Colonic mucosa (tissue), 4 donors: Measurements from ENCODE around the gene MARVELD1. TPM values are rescaled to one million over a fixed set of nuclear protein-coding genes. Genes with fewer than 3 reads are reported as not detected.

Experiments used
- DNase-seq: peaks from one replicate; pipeline ENCODE4 v3.0.0-alpha.2; 2020
- H3K27ac ChIP-seq: fragments of 200-600 bp; one replicate; pipeline ENCODE4 v1.8.0; 2021
- H3K27me3 ChIP-seq: fragments of 200-600 bp; one replicate; pipeline ENCODE4 v1.8.0; 2021
- H3K36me3 ChIP-seq: fragments of 200-600 bp; one replicate; pipeline ENCODE4 v1.8.0; 2021
- H3K4me1 ChIP-seq: fragments of 200-600 bp; one replicate; pipeline ENCODE4 v1.8.0; 2021; ENCODE audit warnings: mild to moderate bottlenecking
- H3K4me3 ChIP-seq: fragments of 200-600 bp; one replicate; pipeline ENCODE4 v1.8.0; 2021
- H3K9ac ChIP-seq, 2 donors: one replicate each; pipeline ENCODE4 v1.7.0; 2013; ENCODE audit warnings: control low read depth in 2 of 2, low read depth in 2 of 2, low read length in 2 of 2
- H3K9me3 ChIP-seq: fragments of 200-600 bp; one replicate; pipeline ENCODE4 v1.8.0; 2021
- intact Hi-C: fragments of 100-400 bp; cut with DNase I; formaldehyde crosslinking; loops from one replicate; pipeline ENCODE4 v1.14.1; 2022
- total RNA-seq, 2 donors: library from RNA; stranded (reverse); fragmentation: NEBNext Ultra II Directional in 1 of 2; extraction: Animal tissue kit (Norgen Biotek cat#: 25700) in 1 of 2; gene quantifications; one replicate each; pipeline ENCODE4 v1.2.1, GENCODE V29; 2021
- TF ChIP-seq, protein P1 (sequence below): fragments of 200-600 bp; IDR thresholded peaks from one replicate; pipeline ENCODE4 v1.8.0; 2022; ENCODE audit warnings: antibody characterized with exemption, mild to moderate bottlenecking
- donor health status: healthy.
- donor health status: DM: no; HTN: no; CAD: no.
- donor health status: DM: no; HTN: no; CAD: no.

MARVELD1 gene
- total RNA-seq, 2 donors from 2014 or later: 25.7 to 31.7 TPM

DNA sequence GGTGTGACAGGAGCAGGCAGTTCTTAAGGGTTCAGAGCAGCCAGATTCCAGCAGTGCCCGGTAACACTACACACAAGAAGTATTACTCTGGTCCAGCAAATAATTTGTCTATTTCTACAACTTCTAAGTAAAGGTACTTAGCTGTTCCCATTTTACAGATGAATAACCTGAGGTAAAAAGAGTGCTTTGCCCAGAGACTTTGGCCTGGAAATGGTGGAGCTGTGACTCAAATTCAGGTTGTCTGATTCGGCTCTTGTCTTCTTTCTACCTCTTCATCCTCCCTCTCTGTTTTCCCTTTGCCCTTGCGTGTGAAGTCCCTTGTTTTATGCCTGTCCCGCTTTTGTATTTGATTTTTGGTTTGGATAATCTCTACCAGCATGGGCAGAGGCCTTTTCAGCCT is 41.2 kb downstream of the MARVELD1 start:
- Histone ChIP-seq H3K9me3 (no peaks in the 10 kb centered on the region), H3K9ac (no peak overlapping the region), H3K4me1 (no peaks in the 10 kb centered on the region), H3K36me3 (peaks cover 48% of the 10 kb centered on the region), H3K27me3 (no peaks in the 10 kb centered on the region), H3K4me3 (no peak overlapping the region), H3K27ac (no peak overlapping the region)
- DNase-seq: no peak
- TF ChIP-seq, protein P1, sequence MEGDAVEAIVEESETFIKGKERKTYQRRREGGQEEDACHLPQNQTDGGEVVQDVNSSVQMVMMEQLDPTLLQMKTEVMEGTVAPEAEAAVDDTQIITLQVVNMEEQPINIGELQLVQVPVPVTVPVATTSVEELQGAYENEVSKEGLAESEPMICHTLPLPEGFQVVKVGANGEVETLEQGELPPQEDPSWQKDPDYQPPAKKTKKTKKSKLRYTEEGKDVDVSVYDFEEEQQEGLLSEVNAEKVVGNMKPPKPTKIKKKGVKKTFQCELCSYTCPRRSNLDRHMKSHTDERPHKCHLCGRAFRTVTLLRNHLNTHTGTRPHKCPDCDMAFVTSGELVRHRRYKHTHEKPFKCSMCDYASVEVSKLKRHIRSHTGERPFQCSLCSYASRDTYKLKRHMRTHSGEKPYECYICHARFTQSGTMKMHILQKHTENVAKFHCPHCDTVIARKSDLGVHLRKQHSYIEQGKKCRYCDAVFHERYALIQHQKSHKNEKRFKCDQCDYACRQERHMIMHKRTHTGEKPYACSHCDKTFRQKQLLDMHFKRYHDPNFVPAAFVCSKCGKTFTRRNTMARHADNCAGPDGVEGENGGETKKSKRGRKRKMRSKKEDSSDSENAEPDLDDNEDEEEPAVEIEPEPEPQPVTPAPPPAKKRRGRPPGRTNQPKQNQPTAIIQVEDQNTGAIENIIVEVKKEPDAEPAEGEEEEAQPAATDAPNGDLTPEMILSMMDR: no peak
- intact Hi-C loops: no loop called here

DNA sequence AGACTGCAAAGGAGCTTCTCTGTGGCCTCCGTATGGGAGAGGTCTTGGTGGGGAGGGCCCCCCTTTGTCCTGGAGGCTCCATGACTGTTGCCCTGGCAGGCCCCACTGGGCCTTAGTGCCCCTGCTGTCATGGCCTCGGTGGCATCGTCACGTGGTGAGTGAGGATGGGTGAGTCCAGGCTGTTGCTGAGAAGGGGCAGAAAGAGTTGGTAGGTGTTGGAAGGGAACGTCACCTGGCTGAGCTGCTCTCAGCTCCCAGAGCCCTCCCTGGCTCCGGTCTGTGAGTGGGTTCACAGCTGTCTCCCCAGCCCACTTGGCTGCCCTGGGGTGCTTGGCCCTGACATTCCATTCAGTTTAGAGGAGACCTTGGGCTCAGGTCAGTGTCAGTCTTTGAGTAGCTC is 42.2 kb downstream of the MARVELD1 start:
- TF ChIP-seq, protein P1: no peak
- Histone ChIP-seq H3K4me3 (no peak overlapping the region), H3K27me3 (no peaks in the 10 kb centered on the region), H3K27ac (no peak overlapping the region), H3K36me3 (peaks cover 40% of the 10 kb centered on the region), H3K9me3 (no peaks in the 10 kb centered on the region), H3K4me1 (no peaks in the 10 kb centered on the region), H3K9ac (no peak overlapping the region)
- DNase-seq: no peak
- intact Hi-C loops: no loop called here

DNA sequence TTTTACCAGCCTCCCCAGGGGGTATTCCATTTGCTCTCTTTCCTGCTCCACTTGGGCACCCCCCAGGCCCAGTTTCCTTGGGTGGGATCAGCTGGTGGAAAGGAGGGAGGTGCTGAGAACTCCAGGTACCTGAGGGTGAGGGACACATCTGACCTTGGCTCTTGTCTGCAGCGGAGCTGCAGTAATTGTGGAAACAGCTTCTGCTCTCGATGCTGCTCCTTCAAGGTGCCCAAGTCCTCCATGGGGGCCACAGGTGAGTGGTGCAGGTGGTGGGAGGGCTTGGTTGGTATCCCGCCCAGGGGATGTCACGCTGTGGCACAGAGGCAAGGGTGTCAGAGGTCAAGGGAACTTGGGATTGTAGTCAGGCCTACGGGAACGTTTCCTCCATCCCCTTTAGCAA is 43.9 kb downstream of the MARVELD1 start:
- no peaks in the 10 kb centered on the region for H3K27me3 ChIP-seq
- H3K36me3 ChIP-seq: peaks cover 36% of the 10 kb centered on the region
- H3K27ac ChIP-seq: no peak overlapping the region
- intact Hi-C loops: no loop called here
- no peaks in the 10 kb centered on the region for H3K9me3 ChIP-seq
- TF ChIP-seq, protein P1: no peak
- H3K4me1 ChIP-seq: no peaks in the 10 kb centered on the region
- DNase-seq: no peak
- no peak overlapping the region for H3K9ac ChIP-seq
- H3K4me3 ChIP-seq: no peak overlapping the region

DNA sequence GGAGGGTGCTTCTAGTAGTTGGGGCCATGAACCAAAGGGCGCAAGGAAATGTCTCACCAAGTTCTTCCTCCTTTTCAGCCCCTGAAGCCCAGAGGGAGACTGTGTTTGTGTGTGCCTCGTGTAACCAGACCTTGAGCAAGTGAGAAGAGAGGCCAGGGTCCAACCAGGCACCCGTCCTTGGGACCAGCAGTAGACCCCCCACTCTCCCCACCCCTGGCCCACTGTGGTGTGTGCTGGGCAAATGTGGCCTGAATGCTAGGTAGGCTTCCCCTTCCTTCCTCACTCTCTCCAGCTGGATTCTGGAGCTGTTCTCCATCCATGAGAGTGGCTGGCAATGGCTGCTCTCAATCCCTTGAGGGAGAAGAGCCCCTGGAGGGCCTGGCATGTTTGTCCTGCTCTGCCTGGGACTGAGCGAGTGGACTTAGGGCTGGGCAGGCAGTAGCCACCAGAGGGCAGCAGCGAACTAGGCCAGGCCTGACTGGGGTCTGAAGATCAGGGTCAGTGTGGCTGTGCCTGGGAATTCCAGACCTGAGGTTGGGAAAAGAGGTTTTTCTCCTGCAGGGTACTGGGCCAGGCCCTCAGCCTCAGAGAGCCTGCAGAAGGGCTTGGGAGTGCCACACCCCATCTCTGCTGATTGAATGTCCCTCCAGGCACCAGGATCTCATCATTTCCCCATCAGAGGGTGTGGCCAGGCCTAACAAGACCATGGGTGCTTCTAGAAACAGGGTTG is 45.8 kb downstream of the MARVELD1 start:
- Histone ChIP-seq H3K36me3 (peaks cover 26% of the 10 kb centered on the region), H3K27me3 (no peaks in the 10 kb centered on the region), H3K9ac (no peak overlapping the region), H3K4me1 (no peaks in the 10 kb centered on the region), H3K4me3 (no peak overlapping the region), H3K27ac (no peak overlapping the region), H3K9me3 (no peaks in the 10 kb centered on the region)
- TF ChIP-seq, protein P1: peak; percentile 74
- peak; percentile 63 for DNase-seq
- intact Hi-C loops: no loop called here

DNA sequence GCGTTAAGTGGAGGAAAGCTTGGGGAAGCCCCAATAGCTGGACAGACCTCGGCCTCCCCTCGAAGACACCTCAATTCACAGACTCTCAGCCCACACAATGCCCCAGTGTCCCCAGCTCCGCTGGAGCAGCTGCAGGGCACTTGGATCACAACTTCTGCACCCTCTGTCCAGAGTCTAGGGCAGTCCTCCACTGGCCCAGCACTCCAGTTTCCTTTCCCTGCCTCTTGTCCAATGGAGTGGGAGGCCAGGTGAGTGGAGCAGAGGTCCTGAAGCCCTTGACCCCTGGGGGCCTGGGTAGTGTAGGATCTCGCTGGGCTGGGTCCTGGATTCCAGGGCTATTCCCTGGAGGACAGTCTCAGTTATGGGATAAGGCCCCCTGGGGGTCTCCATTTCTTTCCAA is 46.4 kb downstream of the MARVELD1 start:
- no peaks in the 10 kb centered on the region for H3K27me3 ChIP-seq
- intact Hi-C loops: loop anchor here (10.0 kb wide), 1 partner anchor 105 kb away; no protein-coding TSS in a partner anchor
- H3K9me3 ChIP-seq: no peaks in the 10 kb centered on the region
- TF ChIP-seq, protein P1: no peak
- peaks cover 22% of the 10 kb centered on the region for H3K36me3 ChIP-seq
- no peak overlapping the region for H3K9ac ChIP-seq
- H3K4me1 ChIP-seq: no peaks in the 10 kb centered on the region
- DNase-seq: no peak
- H3K27ac ChIP-seq: no peak overlapping the region
- no peak overlapping the region for H3K4me3 ChIP-seq
